Testis (tissue), 3 donors: ENCODE results near the gene DHX40. TPM values are rescaled to one million over a fixed set of nuclear protein-coding genes. Genes with fewer than 3 reads are reported as not detected.

Source experiments
- DNase-seq: peaks from one replicate; pipeline ENCODE4 v3.0.0-alpha.2; 2019
- H3K27ac ChIP-seq, 2 donors: fragments of 200-600 bp; sonication (generic); one replicate each; pipeline ENCODE4 v1.5.1; 2019
- H3K27me3 ChIP-seq: fragments of 200-600 bp; sonication (generic); one replicate; pipeline ENCODE4 v1.5.1; 2019
- H3K36me3 ChIP-seq: fragments of 200-600 bp; sonication (generic); one replicate; pipeline ENCODE4 v1.5.1; 2017; ENCODE audit warnings: low read depth; ENCODE audit errors: missing control alignments
- H3K4me1 ChIP-seq: fragments of 200-600 bp; sonication (generic); one replicate; pipeline ENCODE4 v1.5.1; 2019
- H3K4me3 ChIP-seq, 2 donors: fragments of 200-600 bp; sonication (generic); one replicate each; pipeline ENCODE4 v1.5.1; 2017 to 2019
- H3K9me3 ChIP-seq: fragments of 200-600 bp; sonication (generic); one replicate; pipeline ENCODE4 v1.5.1; 2017
- CTCF ChIP-seq, 3 experiments: fragments of 450-650 bp in 2 of 3; fragments of 200-600 bp in 1 of 3; sonication (generic) in 1 of 3; IDR thresholded peaks; one replicate each; pipeline ENCODE4 v1.5.1; 2016 to 2019; ENCODE audit warnings: antibody characterized with exemption in 3 of 3, mild to moderate bottlenecking in 2 of 3, moderate library complexity in 1 of 3
- POLR2A ChIP-seq: fragments of 450-650 bp; IDR thresholded peaks from one replicate; pipeline ENCODE4 v1.6.1; 2017; ENCODE audit warnings: antibody characterized with exemption, mild to moderate bottlenecking, moderate library complexity
- WGBS, 2 donors: methylation state at CpG; one replicate each; pipeline ENCODE4 v1.1.5; 2018; 5-methylcytosine and 5-hydroxymethylcytosine counted together
- intact Hi-C: fragments of 100-400 bp; cut with DNase I; formaldehyde crosslinking; loops from one replicate; pipeline ENCODE4 v1.15.1; 2023; ENCODE audit warnings: low total_unique reads
- polyA plus RNA-seq: library from polyadenylated mRNA; stranded (reverse); fragments of 350-450 nt; fragmentation: Illumina TruSeq; extraction: RNeasy Lipid Tissue Mini Kit (QIAGEN cat#74804); gene quantifications from one replicate; pipeline ENCODE4 v1.2.3, GENCODE V29; 2014; ENCODE audit warnings: low read depth, low replicate concordance; ENCODE audit not compliant: insufficient read depth
- total RNA-seq, 2 donors: library from RNA; depleted of rRNA; stranded (reverse); fragments of >200 nt; gene quantifications; one replicate each; pipeline ENCODE4 v1.2.3, GENCODE V29; 2016

The DHX40 gene
- total and polyA plus RNA-seq, 3 donors from 2014 or later: 53.2 to 71.9 (median 60.8) TPM

- DNase-seq: no peak
- H3K27ac ChIP-seq: no peak overlapping the region
- H3K36me3 ChIP-seq: no peaks in the 10 kb centered on the region
- intact Hi-C loops: no loop called here
- H3K9me3 ChIP-seq: no peaks in the 10 kb centered on the region
- WGBS, 2 donors: 81% methylated on average over 10 of the region's 10 CpGs
- no peak overlapping the region for H3K4me3 ChIP-seq
- peaks cover 25% of the 10 kb centered on the region for H3K4me1 ChIP-seq
- H3K27me3 ChIP-seq: no peaks in the 10 kb centered on the region
- TF ChIP-seq POLR2A (no peak), CTCF (IDR thresholded peaks at IDR 0.05) (no peak)
Observed at GRCh38 chr17:59638553-59638952, 73.1 kb downstream of the DHX40 start.

DNA sequence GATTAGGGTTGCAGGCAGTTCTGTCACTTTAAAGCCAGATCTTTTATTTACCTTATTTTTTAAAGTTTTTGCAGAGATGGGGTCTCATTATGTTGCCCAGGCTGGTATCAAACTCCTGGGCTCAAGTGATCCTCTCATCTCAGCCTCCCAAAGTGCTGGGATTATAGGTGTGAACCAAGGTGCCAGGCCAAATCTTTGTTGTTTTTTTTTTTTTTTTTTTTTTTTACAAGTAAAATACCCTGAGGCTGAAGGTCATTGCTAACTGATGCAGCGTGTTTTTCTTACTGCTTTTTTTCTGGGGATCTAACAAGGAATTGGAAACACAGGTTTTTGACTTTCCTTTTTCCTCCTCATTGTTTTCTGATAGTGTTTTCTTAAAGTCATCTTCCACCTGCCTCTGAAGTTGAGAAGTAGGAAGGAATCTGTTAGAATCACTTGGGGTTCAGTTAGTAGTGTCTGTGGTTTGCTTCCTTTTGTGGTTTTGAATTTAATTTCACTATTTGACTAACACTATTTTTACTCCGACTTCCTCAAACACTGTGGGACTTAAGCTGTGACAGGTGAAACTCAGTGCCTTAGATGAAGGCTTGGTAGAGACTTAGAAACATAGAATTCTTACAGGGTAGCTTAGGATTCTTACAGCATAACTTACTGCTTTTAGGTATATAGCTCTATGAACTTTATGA is 76.5 kb downstream of the DHX40 start:
- Histone ChIP-seq H3K9me3 (no peaks in the 10 kb centered on the region), H3K27me3 (no peaks in the 10 kb centered on the region), H3K27ac (no peak overlapping the region), H3K36me3 (no peaks in the 10 kb centered on the region), H3K4me3 (no peak overlapping the region), H3K4me1 (peaks cover 15% of the 10 kb centered on the region)
- intact Hi-C loops: no loop called here
- DNase-seq: no peak
- 54 to 63% methylated on average over 2 of the region's 2 CpGs for WGBS, 2 donors
- no peak for TF ChIP-seq CTCF (IDR thresholded peaks at IDR 0.05)
- no peak for TF ChIP-seq POLR2A

DNA sequence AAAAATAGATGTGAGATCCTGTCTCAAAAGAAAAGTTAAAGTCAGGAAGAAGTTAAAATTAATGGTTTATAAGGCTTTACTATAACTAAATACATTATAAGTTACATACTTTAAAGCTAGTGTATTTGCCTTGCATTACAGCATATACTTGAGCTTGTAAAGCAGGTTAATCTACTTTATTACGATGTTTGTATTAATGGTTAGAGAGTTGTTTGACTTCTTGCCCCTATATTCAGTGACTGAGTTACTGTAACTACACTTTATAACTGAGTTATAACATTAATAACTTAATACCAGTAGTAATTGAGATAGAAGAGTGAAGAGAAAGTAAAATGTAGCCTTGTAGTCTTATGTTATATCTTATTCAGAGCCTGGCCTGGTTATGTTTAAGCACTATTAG is 77.2 kb downstream of the DHX40 start:
- H3K27me3 ChIP-seq: no peaks in the 10 kb centered on the region
- DNase-seq: no peak
- H3K9me3 ChIP-seq: no peaks in the 10 kb centered on the region
- TF ChIP-seq POLR2A (no peak), CTCF (IDR thresholded peaks at IDR 0.05) (no peak)
- 85 to 87% methylated on average over 1 of the region's 1 CpG for WGBS, 2 donors
- intact Hi-C loops: no loop called here
- H3K36me3 ChIP-seq: no peaks in the 10 kb centered on the region
- no peak overlapping the region for H3K27ac ChIP-seq
- H3K4me3 ChIP-seq: no peak overlapping the region
- H3K4me1 ChIP-seq: peaks cover 15% of the 10 kb centered on the region

DNA sequence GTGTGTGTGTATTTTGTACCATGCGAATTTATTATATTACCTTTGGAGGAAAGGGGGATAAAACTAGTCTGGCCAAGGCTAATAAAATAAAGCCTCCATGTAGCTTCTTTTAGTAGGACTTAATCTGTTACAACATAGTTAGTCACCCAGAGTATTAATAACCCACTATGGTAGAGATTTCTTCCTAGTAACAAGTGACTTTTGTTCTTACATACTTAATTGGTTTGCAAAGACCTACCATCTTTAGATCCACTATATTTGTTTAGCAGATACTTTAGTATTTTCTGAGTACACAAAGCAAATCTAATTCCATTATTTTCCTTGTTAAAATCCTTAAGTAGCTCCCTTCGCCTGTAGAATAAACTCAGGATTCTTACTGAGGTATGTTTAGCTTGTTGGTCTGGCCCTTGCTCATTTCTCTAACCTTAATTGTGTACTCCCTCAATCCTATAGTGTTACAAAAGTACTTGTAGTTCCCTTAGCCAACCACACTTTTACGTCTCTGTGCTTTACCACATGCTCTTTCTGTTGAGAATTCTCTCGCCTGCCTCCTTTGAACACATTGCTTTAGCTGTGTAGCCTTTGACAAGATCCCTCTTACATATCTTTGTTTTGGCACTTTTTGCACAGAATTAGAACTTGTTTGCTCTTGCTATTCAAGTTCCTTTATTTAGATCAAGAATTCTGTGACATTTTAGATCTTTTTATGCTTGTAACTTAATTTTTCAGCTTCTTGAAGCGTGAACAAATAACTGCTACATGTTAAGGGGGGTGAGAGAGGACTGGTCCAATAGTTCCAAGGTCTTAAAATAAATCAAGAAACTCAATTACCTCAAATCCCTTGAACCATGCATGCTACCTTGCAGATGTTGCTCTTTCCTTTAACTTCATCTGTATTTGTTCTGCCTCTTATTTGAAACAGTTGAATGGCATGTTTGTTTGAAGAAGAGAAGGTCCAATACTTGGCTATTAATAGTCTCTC is 78.0 kb downstream of the DHX40 start:
- Histone ChIP-seq H3K4me3 (no peak overlapping the region), H3K4me1 (peaks cover 15% of the 10 kb centered on the region), H3K9me3 (no peaks in the 10 kb centered on the region), H3K27me3 (no peaks in the 10 kb centered on the region), H3K36me3 (no peaks in the 10 kb centered on the region), H3K27ac (no peak overlapping the region)
- 72 to 76% methylated on average over 5 of the region's 5 CpGs for WGBS, 2 donors
- TF ChIP-seq CTCF (IDR thresholded peaks at IDR 0.05): no peak
- TF ChIP-seq POLR2A: no peak
- DNase-seq: no peak
- intact Hi-C loops: no loop called here
